Mesenchymal stem cell (in vitro differentiated cells and primary cell): Measurements from ENCODE around the gene LRRC10B.

ENCODE experiments used
- DNase-seq: peaks from one replicate; pipeline ENCODE4 v3.0.0-alpha.2; 2013
- H2AFZ ChIP-seq: one replicate; pipeline ENCODE4 v1.6.1; 2013; ENCODE audit warnings: low read depth, mild to moderate bottlenecking, control low read depth, inconsistent platforms, low read length, moderate library complexity
- H2AK5ac ChIP-seq: 2 replicates; pipeline ENCODE4 v1.6.1; 2013; ENCODE audit warnings: low read length, moderate library complexity, mild to moderate bottlenecking, inconsistent platforms; ENCODE audit not compliant: severe bottlenecking
- H2BK120ac ChIP-seq: one replicate; pipeline ENCODE4 v1.6.1; 2013; ENCODE audit warnings: low read depth, mild to moderate bottlenecking, inconsistent platforms, low read length, moderate library complexity
- H2BK12ac ChIP-seq, 2 experiments: one replicate each; pipeline ENCODE4 v1.6.1; 2013; ENCODE audit warnings: inconsistent platforms in 2 of 2, low read length in 2 of 2, mild to moderate bottlenecking in 2 of 2, moderate library complexity in 2 of 2, control low read depth in 1 of 2
- H2BK15ac ChIP-seq: one replicate; pipeline ENCODE4 v1.6.1; 2013; ENCODE audit warnings: mild to moderate bottlenecking, low read depth, inconsistent platforms; ENCODE audit not compliant: poor library complexity, severe bottlenecking
- H2BK5ac ChIP-seq: 2 replicates; pipeline ENCODE4 v1.6.1; 2013; ENCODE audit warnings: low read depth, mild to moderate bottlenecking, low read length, control low read depth, inconsistent platforms; ENCODE audit not compliant: poor library complexity, severe bottlenecking
- H3K14ac ChIP-seq, 2 experiments: one replicate each; pipeline ENCODE4 v1.6.1; 2013; ENCODE audit warnings: inconsistent platforms in 2 of 2, low read length in 2 of 2, control low read depth in 1 of 2, mild to moderate bottlenecking in 1 of 2, moderate library complexity in 1 of 2
- H3K18ac ChIP-seq, 2 experiments: one replicate each; pipeline ENCODE4 v1.6.1; 2013; ENCODE audit warnings: inconsistent platforms in 2 of 2, low read length in 2 of 2, control low read depth in 1 of 2, low read depth in 1 of 2, mild to moderate bottlenecking in 1 of 2
- H3K23ac ChIP-seq, 2 experiments: one replicate each; pipeline ENCODE4 v1.6.1; 2013; ENCODE audit warnings: inconsistent platforms in 2 of 2, low read length in 2 of 2, mild to moderate bottlenecking in 2 of 2, moderate library complexity in 2 of 2, control low read depth in 1 of 2
- H3K27ac ChIP-seq: 2 replicates; pipeline ENCODE4 v1.5.1; 2013; ENCODE audit warnings: mild to moderate bottlenecking, moderate library complexity, low read length, control low read depth, inconsistent platforms; ENCODE audit not compliant: poor library complexity, severe bottlenecking
- H3K27me3 ChIP-seq, 2 experiments: 2 replicates each; pipeline versions ENCODE4 v1.6.1 to v1.7.0; 2013; ENCODE audit warnings: low read length in 2 of 2, mild to moderate bottlenecking in 2 of 2, moderate library complexity in 2 of 2, control low read depth in 1 of 2, inconsistent platforms in 1 of 2; ENCODE audit not compliant: control insufficient read depth in 1 of 2, insufficient read depth in 1 of 2
- H3K36me3 ChIP-seq, 2 experiments: 2 replicates each; pipeline versions ENCODE4 v1.6.1 to v1.7.0; 2013; ENCODE audit warnings: low read length in 2 of 2, control low read depth in 1 of 2, inconsistent platforms in 1 of 2, low read depth in 1 of 2, mild to moderate bottlenecking in 1 of 2; ENCODE audit not compliant: insufficient read depth in 2 of 2, control insufficient read depth in 1 of 2
- H3K4ac ChIP-seq, 2 experiments: one replicate each; pipeline ENCODE4 v1.6.1; 2013; ENCODE audit warnings: inconsistent platforms in 2 of 2, low read length in 2 of 2, mild to moderate bottlenecking in 2 of 2, moderate library complexity in 2 of 2, control low read depth in 1 of 2, low read depth in 1 of 2
- H3K4me1 ChIP-seq: 2 replicates; pipeline ENCODE4 v1.6.1; 2013; ENCODE audit warnings: low read depth, low read length, control low read depth; ENCODE audit not compliant: control insufficient read depth, insufficient read depth
- H3K4me2 ChIP-seq: 2 replicates; pipeline ENCODE4 v1.6.1; 2013; ENCODE audit warnings: low read length, mild to moderate bottlenecking, inconsistent platforms; ENCODE audit not compliant: poor library complexity, severe bottlenecking
- H3K4me3 ChIP-seq, 2 experiments: 2 replicates each; pipeline versions ENCODE4 v1.5.1 to v1.7.0; 2013; ENCODE audit warnings: low read length in 2 of 2, mild to moderate bottlenecking in 2 of 2, control low read depth in 1 of 2, low read depth in 1 of 2; ENCODE audit not compliant: insufficient read depth in 1 of 2
- H3K79me1 ChIP-seq: replicated peaks from 2 replicates; pipeline ENCODE4 v1.6.1; 2013; ENCODE audit warnings: mild to moderate bottlenecking, control low read depth, low read length, inconsistent platforms; ENCODE audit not compliant: poor library complexity, severe bottlenecking
- H3K9ac ChIP-seq: 2 replicates; pipeline ENCODE4 v1.7.0; 2013; ENCODE audit warnings: mild to moderate bottlenecking, low read length, moderate library complexity
- H3K9me3 ChIP-seq: 2 replicates; pipeline ENCODE4 v1.7.0; 2013; ENCODE audit warnings: mild to moderate bottlenecking, low read length; ENCODE audit not compliant: control insufficient read depth
- H4K8ac ChIP-seq: one replicate; pipeline ENCODE4 v1.6.1; 2013; ENCODE audit warnings: inconsistent platforms, mild to moderate bottlenecking, low read length, moderate library complexity
- H4K91ac ChIP-seq: one replicate; pipeline ENCODE4 v1.6.1; 2013; ENCODE audit warnings: mild to moderate bottlenecking, low read length, inconsistent platforms
- WGBS: methylation state at CpG from one replicate; pipeline ENCODE4 v1.1.7; 2013; ENCODE audit warnings: mixed read lengths; 5-methylcytosine and 5-hydroxymethylcytosine counted together

Gene LRRC10B

DNA sequence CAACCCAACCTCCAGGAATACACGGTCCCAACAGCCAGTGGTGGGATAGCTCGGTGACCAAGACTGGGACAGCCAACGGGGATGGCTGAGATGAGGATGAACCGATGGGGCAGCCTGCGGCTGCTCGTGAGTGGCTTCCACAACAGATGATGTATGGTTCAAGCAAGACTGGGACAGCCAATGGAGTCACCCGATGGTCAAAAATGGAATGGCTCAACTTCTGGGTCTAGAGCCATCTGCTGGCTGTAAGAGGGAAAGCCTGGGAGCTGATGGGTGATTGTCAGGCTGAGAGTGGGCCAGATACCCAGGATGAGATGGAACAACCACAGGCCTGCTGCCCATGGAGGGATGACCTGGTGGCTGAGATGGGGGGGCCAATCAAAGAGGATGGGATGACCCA lies 36.8 kb downstream of the LRRC10B start:
- H3K9ac ChIP-seq, result no peak overlapping the region
- 90% methylated on average over 7 of the region's 7 CpGs for WGBS
- no peak overlapping the region for H3K4ac ChIP-seq

DNA sequence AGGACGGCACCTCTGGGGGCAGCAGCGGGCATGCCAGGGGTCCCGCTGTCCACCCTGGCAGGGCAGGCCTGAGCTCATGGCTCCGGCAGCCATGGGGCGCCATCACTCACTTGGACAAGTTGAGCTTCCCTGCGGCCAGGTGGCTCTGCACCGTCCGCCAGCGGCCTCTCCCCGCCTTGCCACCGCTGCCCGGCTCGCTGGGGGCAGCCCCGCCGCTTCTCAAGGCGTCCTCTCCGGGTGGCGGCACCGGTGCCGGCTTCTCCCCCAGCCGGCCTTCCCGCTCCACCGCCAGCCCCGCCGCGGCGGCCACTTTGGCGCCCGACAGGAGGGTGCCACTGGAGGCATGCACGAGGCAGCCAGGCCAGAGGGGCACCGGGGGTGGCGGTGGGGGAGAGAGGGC lies 37.4 kb downstream of the LRRC10B start:
- H3K14ac ChIP-seq, result no peak overlapping the region
- no peaks in the 10 kb centered on the region for H3K36me3 ChIP-seq
- peaks cover 8% of the 10 kb centered on the region for H3K4me1 ChIP-seq
- H3K4me3 ChIP-seq, result no peak overlapping the region
- no peak overlapping the region for H2BK12ac ChIP-seq
- no peak overlapping the region for H4K8ac ChIP-seq
- no peak overlapping the region for H3K4ac ChIP-seq
- H3K4me2 ChIP-seq, result no peak overlapping the region
- no peak overlapping the region for H2BK5ac ChIP-seq
- no peak overlapping the region for H2AK5ac ChIP-seq
- H3K23ac ChIP-seq, result no peak overlapping the region
- no peaks in the 10 kb centered on the region for H3K9me3 ChIP-seq
- peaks cover 10 to 53% of the 10 kb centered on the region in 2 experiments for H3K27me3 ChIP-seq
- 93% methylated on average over 29 of the region's 32 CpGs for WGBS
- no peak overlapping the region for H2AFZ ChIP-seq
- DNase-seq, result no peak
- H4K91ac ChIP-seq, result no peak overlapping the region
- H3K27ac ChIP-seq, result no peak overlapping the region
- H3K79me1 ChIP-seq, result no peaks in the 10 kb centered on the region
- H3K18ac ChIP-seq, result no peak overlapping the region
- no peak overlapping the region for H2BK15ac ChIP-seq
- H3K9ac ChIP-seq, result no peak overlapping the region
- H2BK120ac ChIP-seq, result no peak overlapping the region

More for the DNA sequence above, 36.8 kb downstream of the LRRC10B start:
- no peak overlapping the region for H3K4me2 ChIP-seq
- peaks cover 8% of the 10 kb centered on the region for H3K4me1 ChIP-seq
- no peak overlapping the region for H2BK120ac ChIP-seq
- H2AFZ ChIP-seq, result no peak overlapping the region
- no peak overlapping the region for H2BK15ac ChIP-seq
- no peaks in the 10 kb centered on the region for H3K36me3 ChIP-seq
- no peak overlapping the region for H4K91ac ChIP-seq
- no peaks in the 10 kb centered on the region for H3K9me3 ChIP-seq
- H3K14ac ChIP-seq, result no peak overlapping the region
- no peak overlapping the region for H3K18ac ChIP-seq
- peaks cover 10 to 53% of the 10 kb centered on the region in 2 experiments for H3K27me3 ChIP-seq
- H2BK12ac ChIP-seq, result no peak overlapping the region
- no peak overlapping the region for H2BK5ac ChIP-seq
- no peak overlapping the region for H2AK5ac ChIP-seq
- no peak overlapping the region for H4K8ac ChIP-seq
- H3K79me1 ChIP-seq, result no peaks in the 10 kb centered on the region
- H3K27ac ChIP-seq, result no peak overlapping the region
- H3K23ac ChIP-seq, result no peak overlapping the region
- no peak overlapping the region for H3K4me3 ChIP-seq
- no peak for DNase-seq

DNA sequence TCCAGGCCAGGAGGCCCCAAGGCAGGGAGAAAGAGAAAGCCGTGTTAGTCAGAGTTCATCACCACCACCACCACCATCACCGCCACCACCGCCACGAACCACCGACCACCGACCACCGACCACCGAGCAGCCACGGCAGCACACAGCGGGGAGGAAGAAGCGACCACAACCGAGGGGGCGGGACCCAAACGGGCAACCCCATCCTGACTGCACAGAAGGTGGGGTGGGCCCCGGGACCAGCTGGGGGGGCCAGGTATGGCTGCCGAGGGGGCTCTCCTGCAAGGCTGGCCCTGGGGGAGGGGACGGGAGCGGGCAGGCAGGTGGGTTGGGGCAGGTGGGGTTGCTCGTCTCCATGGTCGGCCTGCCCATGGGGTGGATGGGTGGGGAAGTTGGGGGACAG lies 38.1 kb downstream of the LRRC10B start:
- Histone ChIP-seq H3K36me3 (no peaks in the 10 kb centered on the region), H3K4me1 (peaks cover 7% of the 10 kb centered on the region), H4K8ac (no peak overlapping the region), H3K14ac (no peak overlapping the region), H2AK5ac (no peak overlapping the region), H2BK15ac (no peak overlapping the region), H3K23ac (no peak overlapping the region), H3K4ac (no peak overlapping the region), H3K4me2 (no peak overlapping the region), H3K79me1 (no peaks in the 10 kb centered on the region), H3K4me3 (no peak overlapping the region), H3K9ac (no peak overlapping the region), H3K27ac (no peak overlapping the region), H2BK120ac (no peak overlapping the region), H3K18ac (no peak overlapping the region), H2BK5ac (no peak overlapping the region), H2AFZ (no peak overlapping the region), H4K91ac (no peak overlapping the region), H3K27me3 (peaks cover 15 to 53% of the 10 kb centered on the region in 2 experiments), H2BK12ac (no peak overlapping the region), H3K9me3 (no peaks in the 10 kb centered on the region)
- WGBS, result 87% methylated on average over 19 of the region's 20 CpGs
- DNase-seq, result no peak

DNA sequence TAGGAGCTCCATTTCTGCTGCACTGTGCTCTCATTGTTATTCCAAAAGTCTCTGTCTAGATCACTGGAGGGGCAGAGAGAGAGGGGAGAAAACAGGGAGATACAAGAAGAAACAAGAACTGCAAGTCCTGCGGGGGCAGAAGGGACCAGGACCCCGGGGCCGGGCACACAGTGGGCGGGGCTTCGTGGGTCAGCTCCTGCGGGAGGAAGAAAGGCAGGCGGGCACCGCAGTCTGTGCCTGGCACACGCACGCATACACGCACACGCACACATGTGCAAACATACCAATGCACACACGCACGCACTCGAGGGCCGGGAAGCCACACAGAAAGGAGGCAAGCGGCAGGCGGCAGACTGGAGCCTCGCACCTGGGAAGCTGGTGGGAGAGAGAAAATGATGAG lies 38.7 kb downstream of the LRRC10B start:
- no peak overlapping the region for H2BK15ac ChIP-seq
- H4K8ac ChIP-seq, result no peak overlapping the region
- 89% methylated on average over 19 of the region's 19 CpGs for WGBS
- H3K27me3 ChIP-seq, result peaks cover 16 to 53% of the 10 kb centered on the region in 2 experiments
- peaks cover 2% of the 10 kb centered on the region for H3K4me1 ChIP-seq
- no peak overlapping the region for H3K4ac ChIP-seq
- H3K9me3 ChIP-seq, result no peaks in the 10 kb centered on the region
- H3K14ac ChIP-seq, result no peak overlapping the region
- no peak overlapping the region for H3K23ac ChIP-seq
- no peak overlapping the region for H2BK120ac ChIP-seq
- no peak overlapping the region for H4K91ac ChIP-seq
- no peak overlapping the region for H2AFZ ChIP-seq
- DNase-seq, result no peak
- H2BK12ac ChIP-seq, result no peak overlapping the region
- H3K79me1 ChIP-seq, result no peaks in the 10 kb centered on the region
- no peak overlapping the region for H2BK5ac ChIP-seq
- H3K18ac ChIP-seq, result no peak overlapping the region
- H3K36me3 ChIP-seq, result no peaks in the 10 kb centered on the region
- no peak overlapping the region for H3K4me3 ChIP-seq
- H3K9ac ChIP-seq, result no peak overlapping the region
- H3K27ac ChIP-seq, result no peak overlapping the region
- H3K4me2 ChIP-seq, result no peak overlapping the region
- H2AK5ac ChIP-seq, result no peak overlapping the region
